Bone marrow (tissue), 2 donors: ENCODE measurements around the gene MRAP.

Experiments used
- DNase-seq, 2 donors: peaks; one replicate each; lab custom pipeline; 2025; lab: John Stamatoyannopoulos, UW

MRAP gene

GRCh38 chr21:32349333-32349944, 50.8 kb downstream of the MRAP start:
- no peak for DNase-seq

DNA sequence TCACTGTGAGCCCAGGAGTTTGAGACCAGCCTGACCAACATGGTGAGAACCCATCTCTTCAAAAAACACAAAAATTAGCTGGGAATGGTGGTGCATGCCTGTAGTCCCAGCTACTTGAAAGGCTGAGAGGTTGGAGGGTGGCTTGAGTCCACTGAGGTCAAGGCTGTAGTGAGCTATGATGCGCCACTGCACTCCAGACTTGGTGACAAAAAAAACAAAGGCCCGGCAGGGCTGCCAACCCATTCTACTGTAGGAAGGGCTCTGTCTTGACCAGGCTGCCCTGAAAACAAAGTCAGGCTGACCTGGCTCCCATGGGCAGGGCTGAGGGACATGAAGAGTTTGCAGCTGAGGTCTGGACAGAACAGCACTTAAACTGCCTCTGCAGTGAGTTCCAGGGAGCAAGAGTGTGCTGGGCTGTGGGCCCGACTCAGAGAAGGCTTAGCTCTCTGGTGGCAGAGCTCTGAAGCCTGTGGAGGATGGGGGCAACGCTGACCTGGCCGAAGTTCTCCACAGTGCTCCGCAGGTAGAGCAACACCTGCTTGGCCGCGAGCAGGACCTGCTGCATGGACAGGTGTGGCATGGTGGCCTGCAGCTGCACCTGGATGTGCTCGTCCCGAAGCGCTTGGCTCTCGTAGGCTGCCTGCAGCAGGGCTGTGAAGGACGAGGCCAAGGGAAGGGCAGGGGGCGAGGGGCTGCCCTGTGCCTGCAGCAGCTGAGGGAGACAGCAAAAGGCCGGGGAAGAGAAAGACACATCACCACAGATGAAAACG, 51.7 kb downstream of the MRAP start:
- no peak for DNase-seq

- no peak for DNase-seq
These were observed 52.3 kb downstream of the MRAP start for GRCh38 chr21:32350981-32351380.

DNA sequence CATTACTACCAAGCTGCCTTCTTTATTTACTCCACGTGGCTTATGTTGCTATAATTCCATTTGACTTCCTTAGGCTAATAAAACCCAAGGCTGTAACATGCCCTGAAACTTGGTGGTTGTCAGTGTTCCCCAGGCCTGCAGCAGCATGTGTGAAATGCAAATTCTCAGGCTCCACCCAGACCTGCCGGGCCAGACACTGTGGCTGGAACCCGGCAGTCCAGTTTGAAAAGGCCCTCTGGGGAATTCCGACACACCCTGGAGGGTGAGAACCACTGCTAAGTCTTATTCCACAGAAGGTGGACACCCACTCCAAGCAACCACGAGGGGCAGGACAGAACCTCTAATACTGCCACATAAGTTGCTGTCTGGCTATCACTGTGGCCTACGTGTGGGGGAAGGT, 52.8 kb downstream of the MRAP start:
- no peak for DNase-seq

DNA sequence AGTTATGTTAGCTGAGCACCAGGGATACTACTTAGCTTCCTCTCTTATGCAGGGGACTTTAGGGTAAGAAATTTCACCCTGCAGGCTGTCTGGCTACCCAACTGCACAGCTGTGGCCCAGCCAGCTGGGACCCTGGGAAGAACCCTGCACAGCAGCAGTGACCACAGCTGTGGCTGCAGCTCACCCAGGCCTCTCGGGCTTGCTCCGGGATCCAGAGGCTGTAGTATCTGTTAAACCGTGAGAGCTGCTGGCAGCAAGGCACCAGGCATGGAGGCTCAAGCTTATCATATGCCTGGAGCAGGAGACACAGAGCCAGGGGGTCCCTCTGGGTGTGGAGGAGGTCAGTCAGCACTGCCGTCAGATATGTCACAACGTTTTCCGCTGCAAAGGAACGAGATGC, 53.9 kb downstream of the MRAP start:
- DNase-seq, result no peak

- DNase-seq, result no peak
These were observed 54.5 kb downstream of the MRAP start for GRCh38 chr21:32353002-32353711.

DNA sequence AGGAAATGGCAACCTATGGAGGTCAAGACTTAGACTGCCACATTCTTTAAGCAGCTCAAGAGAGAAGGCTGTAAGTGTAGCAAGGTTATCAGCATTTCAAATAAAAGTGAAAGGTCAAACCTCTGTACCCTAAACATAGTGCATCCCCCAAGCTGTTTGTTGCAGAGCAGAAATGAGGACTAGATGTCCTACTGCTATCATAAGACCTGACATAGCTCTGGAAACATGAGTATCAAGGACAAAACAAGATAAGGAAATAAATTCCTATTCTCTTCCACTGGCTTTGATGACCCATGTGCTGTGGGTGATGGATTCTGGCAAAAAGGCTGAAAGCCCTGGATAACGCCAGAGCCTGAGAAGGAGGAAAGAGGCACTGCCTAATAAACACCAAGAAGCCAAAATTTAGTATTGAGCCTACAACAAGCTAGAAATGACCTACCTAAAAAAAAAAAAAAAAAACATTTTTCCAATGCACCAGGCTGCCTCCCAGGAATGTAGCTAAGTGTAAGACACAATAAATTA, 58.3 kb downstream of the MRAP start:
- DNase-seq, result no peak

- no peak for DNase-seq
These were observed 61.1 kb downstream of the MRAP start for GRCh38 chr21:32359719-32360260.

DNA sequence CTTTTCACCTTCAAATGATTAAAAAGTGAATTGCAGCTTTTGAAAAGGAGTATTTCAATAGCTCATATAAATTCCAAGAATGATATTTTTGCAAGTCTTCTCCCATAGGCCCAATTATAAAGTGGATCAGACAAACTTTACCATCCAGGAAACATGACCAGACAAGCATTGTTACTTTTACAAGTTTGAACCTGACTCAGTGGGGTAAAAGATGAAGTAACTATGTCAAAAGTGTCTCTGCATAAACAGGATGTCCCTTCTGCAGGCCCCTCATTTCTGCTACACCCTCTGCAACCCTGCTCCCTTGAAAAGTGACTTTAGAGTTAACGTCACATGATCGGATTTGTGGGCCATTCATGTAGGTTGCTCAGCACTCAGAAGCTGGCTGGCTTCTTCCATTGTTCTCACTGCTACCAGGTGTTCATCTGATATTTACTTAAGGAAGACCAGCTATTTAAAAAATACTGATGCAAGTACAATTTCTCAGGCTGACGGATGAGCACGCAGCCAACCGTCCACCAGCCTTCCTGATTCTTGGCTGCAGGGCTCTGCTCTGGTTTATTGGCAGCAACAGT, 61.8 kb downstream of the MRAP start:
- no peak for DNase-seq
